ENCODE measurements around the gene ABCC6. TPM values are rescaled to one million over a fixed set of nuclear protein-coding genes. Genes with fewer than 3 reads are reported as not detected.

ABCC6 gene
- polyA plus RNA-seq, 1 experiment = 1.2 TPM

- POLR2A ChIA-PET = no interaction called here
- DNase-seq (ENCODE audit: low read depth) = no peak
- no peak for TF ChIP-seq CTCF (IDR thresholded peaks at IDR 0.05; ENCODE audit: insufficient read depth, low read depth, low read length)
- CTCF ChIA-PET = interaction anchor here (0.6 to 1.2 kb wide), 2 partner anchors 9 to 14 kb away, joined by 3 to 4 read pairs; no protein-coding TSS in a partner anchor
- Histone ChIP-seq H3K4me3 (ENCODE audit: low read depth, low read length) (no peak overlapping the region), H3K36me3 (ENCODE audit: control insufficient read depth, insufficient read depth, low read length) (peaks cover 30% of the 10 kb centered on the region), H3K27me3 (ENCODE audit: control insufficient read depth, insufficient read depth, low read length) (no peaks in the 10 kb centered on the region)
These were observed 82.2 kb downstream of the ABCC6 start for GRCh38 chr16:16141141-16141540.

GRCh38 chr16:16140537-16140936, 82.8 kb downstream of the ABCC6 start:
- ChIA-PET CTCF (interaction anchor here (1.2 kb wide), 1 partner anchor 13 kb away, joined by 4 read pairs; no protein-coding TSS in a partner anchor), POLR2A (no interaction called here)
- no peak overlapping the region for H3K4me3 ChIP-seq (ENCODE audit: low read depth, low read length)
- no peaks in the 10 kb centered on the region for H3K27me3 ChIP-seq (ENCODE audit: control insufficient read depth, insufficient read depth, low read length)
- TF ChIP-seq CTCF (IDR thresholded peaks at IDR 0.05; ENCODE audit: insufficient read depth, low read depth, low read length) = no peak
- no peak for DNase-seq (ENCODE audit: low read depth)
- H3K36me3 ChIP-seq (ENCODE audit: control insufficient read depth, insufficient read depth, low read length) = peaks cover 29% of the 10 kb centered on the region

- Histone ChIP-seq H3K4me3 (ENCODE audit: low read depth, low read length) (no peak overlapping the region), H3K36me3 (ENCODE audit: control insufficient read depth, insufficient read depth, low read length) (peaks cover 25% of the 10 kb centered on the region), H3K27me3 (ENCODE audit: control insufficient read depth, insufficient read depth, low read length) (no peaks in the 10 kb centered on the region)
- DNase-seq (ENCODE audit: low read depth) = no peak
- ChIA-PET POLR2A (no interaction called here), CTCF (no interaction called here)
- TF ChIP-seq CTCF (IDR thresholded peaks at IDR 0.05; ENCODE audit: insufficient read depth, low read depth, low read length) = no peak
These were observed 83.5 kb downstream of the ABCC6 start for GRCh38 chr16:16139806-16140205.

GRCh38 chr16:16139061-16139460, 84.2 kb downstream of the ABCC6 start:
- Histone ChIP-seq H3K36me3 (ENCODE audit: control insufficient read depth, insufficient read depth, low read length) (peaks cover 26% of the 10 kb centered on the region), H3K27me3 (ENCODE audit: control insufficient read depth, insufficient read depth, low read length) (no peaks in the 10 kb centered on the region), H3K4me3 (ENCODE audit: low read depth, low read length) (no peak overlapping the region)
- no peak for DNase-seq (ENCODE audit: low read depth)
- ChIA-PET CTCF (interaction anchor here (0.6 to 1.6 kb wide), 2 partner anchors 62 to 265 kb away, joined by 3 to 4 read pairs; no protein-coding TSS in a partner anchor), POLR2A (no interaction called here)
- no peak for TF ChIP-seq CTCF (IDR thresholded peaks at IDR 0.05; ENCODE audit: insufficient read depth, low read depth, low read length)

DNA sequence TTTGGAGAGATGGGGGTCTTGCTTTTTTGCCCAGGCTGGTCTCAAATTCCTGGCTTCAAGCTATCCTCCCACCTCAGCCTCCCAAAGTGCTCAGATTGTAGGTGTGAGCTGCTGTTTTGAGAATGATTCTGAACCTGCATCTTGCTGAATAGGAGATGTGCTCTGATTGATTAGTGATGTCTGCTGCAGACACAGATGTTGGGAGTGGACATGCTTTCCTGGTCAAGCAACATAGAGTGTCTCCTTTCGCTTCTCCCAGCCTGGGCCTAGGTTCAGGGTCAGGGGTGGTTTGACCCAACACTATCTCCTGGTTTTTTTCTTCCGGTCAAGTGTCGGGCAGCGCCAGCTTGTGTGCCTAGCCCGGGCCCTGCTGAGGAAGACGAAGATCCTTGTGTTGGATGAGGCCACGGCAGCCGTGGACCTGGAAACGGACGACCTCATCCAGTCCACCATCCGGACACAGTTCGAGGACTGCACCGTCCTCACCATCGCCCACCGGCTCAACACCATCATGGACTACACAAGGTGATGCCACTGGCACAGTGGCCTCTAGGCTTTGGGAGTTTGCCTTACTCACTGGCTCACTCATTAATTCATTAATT, 85.2 kb downstream of the ABCC6 start:
- DNase-seq (ENCODE audit: low read depth) = no peak
- POLR2A ChIA-PET = no interaction called here
- no peak for TF ChIP-seq CTCF (IDR thresholded peaks at IDR 0.05; ENCODE audit: insufficient read depth, low read depth, low read length)
- CTCF ChIA-PET = interaction anchor here (0.5 to 1.6 kb wide), 2 partner anchors 10 to 264 kb away, joined by 3 to 4 read pairs; no protein-coding TSS in a partner anchor
- H3K36me3 ChIP-seq (ENCODE audit: control insufficient read depth, insufficient read depth, low read length) = peaks cover 24% of the 10 kb centered on the region
- no peak overlapping the region for H3K4me3 ChIP-seq (ENCODE audit: low read depth, low read length)
- H3K27me3 ChIP-seq (ENCODE audit: control insufficient read depth, insufficient read depth, low read length) = no peaks in the 10 kb centered on the region

All from BJ (cell line).